HUES6 (cell line): ENCODE measurements around the gene SLC16A13.
A peak's percentile ranks its signal among the peaks of the same experiment; 100 is the strongest.
"Not testable (repeated sequence)": the region's sequence is repeated elsewhere in the genome, so short reads cannot be mapped to it uniquely, and the experiment has no call there.

Source experiments
- H3K27ac ChIP-seq: 2 replicates; pipeline ENCODE4 v1.7.0; 2013; ENCODE audit warnings: low read depth, mild to moderate bottlenecking, low read length, inconsistent platforms
- H3K27me3 ChIP-seq: 2 replicates; pipeline ENCODE4 v1.6.1; 2013; ENCODE audit warnings: low read length; ENCODE audit not compliant: control insufficient read depth, insufficient read depth
- H3K36me3 ChIP-seq: 2 replicates; pipeline ENCODE4 v1.6.1; 2013; ENCODE audit warnings: low read length; ENCODE audit not compliant: control insufficient read depth, insufficient read depth
- H3K4me1 ChIP-seq: 2 replicates; pipeline ENCODE4 v1.6.1; 2013; ENCODE audit warnings: low read length; ENCODE audit not compliant: control insufficient read depth, insufficient read depth
- H3K4me3 ChIP-seq: 2 replicates; pipeline ENCODE4 v1.5.1; 2013; ENCODE audit warnings: low read depth, low read length
- H3K9ac ChIP-seq: one replicate; pipeline ENCODE4 v1.6.1; 2013; ENCODE audit warnings: mild to moderate bottlenecking, low read length
- H3K9me3 ChIP-seq: 2 replicates; pipeline ENCODE4 v1.6.1; 2013; ENCODE audit warnings: low read depth, low read length; ENCODE audit not compliant: control insufficient read depth, insufficient read depth

Gene SLC16A13

GRCh38 chr17:7046725-7047397 lies 11.0 kb downstream of the SLC16A13 start:
- not testable (repeated sequence) for H3K9me3 ChIP-seq, H3K27ac ChIP-seq, H3K36me3 ChIP-seq
- H3K4me1 ChIP-seq = peaks cover 19% of the 10 kb centered on the region
- H3K27me3 ChIP-seq = peaks cover 47% of the 10 kb centered on the region
- peak overlapping the region; percentile 57 for H3K4me3 ChIP-seq
- peak overlapping the region; percentile 64 for H3K9ac ChIP-seq

- Histone ChIP-seq H3K9me3 (no peaks in the 10 kb centered on the region), H3K36me3 (no peaks in the 10 kb centered on the region), H3K27ac (no peak overlapping the region), H3K4me1 (peaks cover 17% of the 10 kb centered on the region), H3K27me3 (peaks cover 40% of the 10 kb centered on the region), H3K4me3 (peak overlapping the region; percentile 57; the same call in 1 of the 2 replicates), H3K9ac (no peak overlapping the region)
These were observed 11.8 kb downstream of the SLC16A13 start for GRCh38 chr17:7047566-7047965.

GRCh38 chr17:7048968-7049367 lies 13.2 kb downstream of the SLC16A13 start:
- Histone ChIP-seq H3K36me3 (no peaks in the 10 kb centered on the region), H3K4me3 (no peak overlapping the region), H3K9me3 (no peaks in the 10 kb centered on the region), H3K4me1 (peaks cover 13% of the 10 kb centered on the region), H3K27me3 (peaks cover 26% of the 10 kb centered on the region), H3K27ac (no peak overlapping the region), H3K9ac (no peak overlapping the region)

- not testable (repeated sequence) for H3K27ac ChIP-seq, H3K9me3 ChIP-seq, H3K27me3 ChIP-seq, H3K36me3 ChIP-seq, H3K9ac ChIP-seq, H3K4me3 ChIP-seq
- peaks cover 10% of the 10 kb centered on the region for H3K4me1 ChIP-seq
These were observed 14.8 kb downstream of the SLC16A13 start for GRCh38 chr17:7050583-7050982.

- H3K27me3 ChIP-seq = no peaks in the 10 kb centered on the region; the same call in 1 of the 2 replicates
- H3K9me3 ChIP-seq = no peaks in the 10 kb centered on the region
- H3K4me1 ChIP-seq = no peaks in the 10 kb centered on the region
- no peak overlapping the region for H3K4me3 ChIP-seq
- H3K9ac ChIP-seq = no peak overlapping the region
- no peak overlapping the region for H3K27ac ChIP-seq
- H3K36me3 ChIP-seq = no peaks in the 10 kb centered on the region
These were observed 20.6 kb downstream of the SLC16A13 start for GRCh38 chr17:7056386-7056785.

GRCh38 chr17:7058831-7059447 lies 23.1 kb downstream of the SLC16A13 start:
- Histone ChIP-seq H3K9ac (no peak overlapping the region), H3K27me3 (no peaks in the 10 kb centered on the region; the same call in 1 of the 2 replicates), H3K9me3 (no peaks in the 10 kb centered on the region), H3K4me1 (no peaks in the 10 kb centered on the region), H3K27ac (no peak overlapping the region), H3K36me3 (no peaks in the 10 kb centered on the region), H3K4me3 (no peak overlapping the region)

- H3K4me3 ChIP-seq = no peak overlapping the region
- H3K27ac ChIP-seq = no peak overlapping the region
- no peak overlapping the region for H3K9ac ChIP-seq
- no peaks in the 10 kb centered on the region for H3K36me3 ChIP-seq
- H3K9me3 ChIP-seq = no peaks in the 10 kb centered on the region; the same call in 1 of the 2 replicates
- no peaks in the 10 kb centered on the region for H3K4me1 ChIP-seq
- H3K27me3 ChIP-seq = no peaks in the 10 kb centered on the region; the same call in 1 of the 2 replicates
These were observed 24.5 kb downstream of the SLC16A13 start for GRCh38 chr17:7060165-7060891.

GRCh38 chr17:7063518-7064094 lies 27.8 kb downstream of the SLC16A13 start:
- no peak overlapping the region for H3K27ac ChIP-seq
- H3K4me3 ChIP-seq = no peak overlapping the region
- no peaks in the 10 kb centered on the region for H3K36me3 ChIP-seq
- H3K9me3 ChIP-seq = peaks cover 20% of the 10 kb centered on the region; the same call in 1 of the 2 replicates
- no peak overlapping the region for H3K9ac ChIP-seq
- H3K27me3 ChIP-seq = no peaks in the 10 kb centered on the region; the same call in 1 of the 2 replicates
- no peaks in the 10 kb centered on the region for H3K4me1 ChIP-seq

- Histone ChIP-seq H3K4me1 (no peaks in the 10 kb centered on the region), H3K4me3 (no peak overlapping the region), H3K27ac (no peak overlapping the region), H3K9ac (no peak overlapping the region), H3K9me3 (peaks cover 25% of the 10 kb centered on the region; the same call in 1 of the 2 replicates), H3K27me3 (no peaks in the 10 kb centered on the region), H3K36me3 (no peaks in the 10 kb centered on the region)
These were observed 28.4 kb downstream of the SLC16A13 start for GRCh38 chr17:7064261-7064660.

GRCh38 chr17:7067198-7067597 lies 31.4 kb downstream of the SLC16A13 start:
- Histone ChIP-seq H3K27me3 (peaks cover 4% of the 10 kb centered on the region; the same call in 1 of the 2 replicates), H3K27ac (no peak overlapping the region), H3K4me3 (no peak overlapping the region), H3K4me1 (no peaks in the 10 kb centered on the region), H3K9me3 (peaks cover 25% of the 10 kb centered on the region; the same call in 1 of the 2 replicates), H3K9ac (no peak overlapping the region), H3K36me3 (no peaks in the 10 kb centered on the region)
